Prostate gland (tissue), 2 donors: ENCODE data around the gene JAKMIP1.

ENCODE experiments used
- CTCF ChIP-seq, 4 experiments: fragments of 200-600 bp in 2 of 4; fragments of 450-650 bp in 2 of 4; sonication (generic) in 2 of 4; IDR thresholded peaks; 1 replicate in 3 of 4; 2 replicates in 1 of 4; pipeline ENCODE4 v1.5.1; 2016 to 2019; ENCODE audit warnings: antibody characterized with exemption in 4 of 4, mild to moderate bottlenecking in 2 of 4, moderate library complexity in 2 of 4
- POLR2A ChIP-seq: fragments of 450-650 bp; IDR thresholded peaks from one replicate; pipeline ENCODE4 v1.6.1; 2016; ENCODE audit warnings: antibody characterized with exemption, mild to moderate bottlenecking
- POLR2AphosphoS5 ChIP-seq: sonication (generic); formaldehyde crosslinking; IDR thresholded peaks from one replicate; pipeline ENCODE4 v1.6.1; 2017; ENCODE audit warnings: antibody characterized with exemption

GRCh38 chr4:6121276-6121850 lies 79.0 kb downstream of the JAKMIP1 start:
- TF ChIP-seq CTCF (IDR thresholded peaks at IDR 0.05) (no peak), POLR2AphosphoS5 (no peak), POLR2A (no peak)
